ENCODE results near the gene NDUFAF7.

DNA sequence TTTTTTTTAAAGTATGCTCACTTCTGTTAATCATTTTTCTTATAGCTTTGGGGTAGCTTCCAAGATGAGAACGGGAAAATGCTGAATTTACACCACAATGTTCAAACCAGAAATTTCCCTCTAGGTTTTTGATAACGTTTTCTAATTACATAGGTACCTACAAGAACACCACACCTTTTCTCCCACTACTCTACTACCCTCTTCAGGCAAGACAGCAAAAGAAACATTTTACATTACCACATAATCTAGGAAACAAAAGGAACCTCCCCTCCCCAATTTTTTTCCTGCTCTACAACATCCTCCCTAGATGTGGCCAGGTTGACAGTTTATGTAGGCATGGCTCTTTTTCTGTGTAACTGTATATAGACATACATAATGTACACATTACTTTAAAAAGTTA, 32.4 kb downstream of the NDUFAF7 start:
- TF ChIP-seq, protein P1, sequence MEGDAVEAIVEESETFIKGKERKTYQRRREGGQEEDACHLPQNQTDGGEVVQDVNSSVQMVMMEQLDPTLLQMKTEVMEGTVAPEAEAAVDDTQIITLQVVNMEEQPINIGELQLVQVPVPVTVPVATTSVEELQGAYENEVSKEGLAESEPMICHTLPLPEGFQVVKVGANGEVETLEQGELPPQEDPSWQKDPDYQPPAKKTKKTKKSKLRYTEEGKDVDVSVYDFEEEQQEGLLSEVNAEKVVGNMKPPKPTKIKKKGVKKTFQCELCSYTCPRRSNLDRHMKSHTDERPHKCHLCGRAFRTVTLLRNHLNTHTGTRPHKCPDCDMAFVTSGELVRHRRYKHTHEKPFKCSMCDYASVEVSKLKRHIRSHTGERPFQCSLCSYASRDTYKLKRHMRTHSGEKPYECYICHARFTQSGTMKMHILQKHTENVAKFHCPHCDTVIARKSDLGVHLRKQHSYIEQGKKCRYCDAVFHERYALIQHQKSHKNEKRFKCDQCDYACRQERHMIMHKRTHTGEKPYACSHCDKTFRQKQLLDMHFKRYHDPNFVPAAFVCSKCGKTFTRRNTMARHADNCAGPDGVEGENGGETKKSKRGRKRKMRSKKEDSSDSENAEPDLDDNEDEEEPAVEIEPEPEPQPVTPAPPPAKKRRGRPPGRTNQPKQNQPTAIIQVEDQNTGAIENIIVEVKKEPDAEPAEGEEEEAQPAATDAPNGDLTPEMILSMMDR (IDR thresholded peaks at IDR 0.05) = no peak
- no peak for TF ChIP-seq POLR2A (IDR thresholded peaks at IDR 0.05)
